ENCODE data around the gene ZNF580. TPM values are rescaled to one million over a fixed set of nuclear protein-coding genes. Genes with fewer than 3 reads are reported as not detected.

ZNF580 gene
- total RNA-seq, 1 donor from 2014 or later: 50.9 TPM

DNA sequence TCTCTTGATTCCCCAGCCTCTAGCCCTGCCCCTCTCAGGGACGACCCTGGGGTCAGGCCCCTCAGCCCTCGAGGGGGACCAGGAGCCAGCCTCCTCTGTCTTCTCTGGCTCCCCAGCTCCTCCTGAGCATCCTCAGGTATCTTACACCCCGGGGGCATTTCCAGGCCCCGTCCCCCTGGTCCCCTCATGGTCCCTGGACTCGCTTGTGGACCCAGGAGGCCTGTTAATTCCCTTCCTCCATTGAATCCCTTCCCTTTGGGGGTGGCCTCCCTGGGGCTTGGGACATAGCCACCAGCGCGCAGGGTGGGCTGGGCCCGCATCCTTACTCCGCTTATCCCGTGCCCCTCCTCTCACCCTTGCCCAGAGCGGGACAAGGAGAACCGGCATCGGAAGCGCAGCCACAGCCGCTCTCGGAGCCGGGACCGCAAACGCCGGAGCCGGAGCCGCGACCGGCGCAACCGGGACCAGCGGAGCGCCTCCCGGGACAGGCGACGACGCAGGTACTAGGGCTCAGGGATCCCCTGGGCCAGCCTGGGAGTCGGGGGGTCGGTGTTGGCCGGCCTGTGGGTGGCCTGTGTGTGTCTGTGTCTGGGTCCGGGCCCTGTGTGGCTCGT lies 18.2 kb downstream of the ZNF580 start:
- H3K4me3 Mint-ChIP-seq: no peak overlapping the region
- H3K9me3 Mint-ChIP-seq: no peaks in the 10 kb centered on the region
- TF ChIP-seq, protein P1, sequence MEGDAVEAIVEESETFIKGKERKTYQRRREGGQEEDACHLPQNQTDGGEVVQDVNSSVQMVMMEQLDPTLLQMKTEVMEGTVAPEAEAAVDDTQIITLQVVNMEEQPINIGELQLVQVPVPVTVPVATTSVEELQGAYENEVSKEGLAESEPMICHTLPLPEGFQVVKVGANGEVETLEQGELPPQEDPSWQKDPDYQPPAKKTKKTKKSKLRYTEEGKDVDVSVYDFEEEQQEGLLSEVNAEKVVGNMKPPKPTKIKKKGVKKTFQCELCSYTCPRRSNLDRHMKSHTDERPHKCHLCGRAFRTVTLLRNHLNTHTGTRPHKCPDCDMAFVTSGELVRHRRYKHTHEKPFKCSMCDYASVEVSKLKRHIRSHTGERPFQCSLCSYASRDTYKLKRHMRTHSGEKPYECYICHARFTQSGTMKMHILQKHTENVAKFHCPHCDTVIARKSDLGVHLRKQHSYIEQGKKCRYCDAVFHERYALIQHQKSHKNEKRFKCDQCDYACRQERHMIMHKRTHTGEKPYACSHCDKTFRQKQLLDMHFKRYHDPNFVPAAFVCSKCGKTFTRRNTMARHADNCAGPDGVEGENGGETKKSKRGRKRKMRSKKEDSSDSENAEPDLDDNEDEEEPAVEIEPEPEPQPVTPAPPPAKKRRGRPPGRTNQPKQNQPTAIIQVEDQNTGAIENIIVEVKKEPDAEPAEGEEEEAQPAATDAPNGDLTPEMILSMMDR (IDR thresholded peaks at IDR 0.05; ENCODE audit: unreplicated experiment): no peak
- no peak for DNase-seq (ENCODE audit: low spot score in 2 of 2, unreplicated experiment in 2 of 2)
- peaks cover 18% of the 10 kb centered on the region for H3K36me3 Mint-ChIP-seq
- no peaks in the 10 kb centered on the region for H3K27me3 Mint-ChIP-seq (ENCODE audit: low read depth)
- H3K27ac Mint-ChIP-seq: no peak overlapping the region
- peaks cover 32% of the 10 kb centered on the region for H3K4me1 Mint-ChIP-seq

DNA sequence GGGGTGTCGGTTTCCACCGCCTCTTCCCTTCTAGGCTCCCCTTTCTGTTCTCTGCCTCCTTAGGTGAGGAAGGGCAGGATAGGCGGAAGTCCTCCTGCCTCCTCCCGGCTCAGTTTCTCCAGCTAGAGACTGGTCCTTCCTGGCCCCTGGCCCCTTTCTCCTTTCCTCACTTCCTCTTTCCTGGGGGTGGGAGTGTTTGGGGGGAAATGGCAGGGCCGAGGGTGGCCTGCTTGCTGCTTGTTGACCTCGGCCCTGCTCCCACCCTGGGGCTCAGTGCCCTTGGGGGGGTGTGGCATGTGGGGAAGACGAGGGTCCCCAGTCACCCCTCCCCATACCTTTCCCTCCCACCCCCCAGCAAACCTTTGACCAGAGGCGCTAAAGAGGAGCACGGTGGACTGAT lies 19.0 kb downstream of the ZNF580 start:
- H3K4me3 Mint-ChIP-seq: no peak overlapping the region
- H3K36me3 Mint-ChIP-seq: peaks cover 20% of the 10 kb centered on the region
- DNase-seq (ENCODE audit: low spot score in 2 of 2, unreplicated experiment in 2 of 2): no peak
- H3K27me3 Mint-ChIP-seq (ENCODE audit: low read depth): no peaks in the 10 kb centered on the region
- H3K4me1 Mint-ChIP-seq: peaks cover 32% of the 10 kb centered on the region
- TF ChIP-seq, protein P1 (IDR thresholded peaks at IDR 0.05; ENCODE audit: unreplicated experiment): no peak
- no peaks in the 10 kb centered on the region for H3K9me3 Mint-ChIP-seq
- no peak overlapping the region for H3K27ac Mint-ChIP-seq

DNA sequence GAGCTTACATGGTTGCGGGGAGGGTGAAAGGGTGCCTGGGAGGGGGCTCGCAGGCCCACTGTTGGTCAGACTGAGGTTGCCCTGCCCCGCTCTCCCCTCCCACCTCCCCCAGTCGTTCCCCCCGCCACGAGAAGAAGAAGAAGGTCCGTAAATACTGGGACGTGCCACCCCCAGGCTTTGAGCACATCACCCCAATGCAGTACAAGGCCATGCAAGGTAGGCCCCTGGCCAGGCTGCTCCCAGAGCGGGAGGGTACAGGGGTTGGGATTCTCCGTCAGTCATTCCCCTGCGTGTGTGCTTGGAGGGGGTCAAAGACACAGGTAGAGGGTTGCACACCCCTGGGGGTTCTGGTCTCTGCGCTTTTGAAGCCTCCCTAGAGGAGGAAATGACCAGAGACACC lies 19.6 kb downstream of the ZNF580 start:
- TF ChIP-seq, protein P1 (IDR thresholded peaks at IDR 0.05; ENCODE audit: unreplicated experiment): no peak
- no peaks in the 10 kb centered on the region for H3K27me3 Mint-ChIP-seq (ENCODE audit: low read depth)
- DNase-seq (ENCODE audit: low spot score in 2 of 2, unreplicated experiment in 2 of 2): no peak
- no peaks in the 10 kb centered on the region for H3K9me3 Mint-ChIP-seq
- H3K36me3 Mint-ChIP-seq: peaks cover 20% of the 10 kb centered on the region
- no peak overlapping the region for H3K27ac Mint-ChIP-seq
- peaks cover 32% of the 10 kb centered on the region for H3K4me1 Mint-ChIP-seq
- H3K4me3 Mint-ChIP-seq: no peak overlapping the region

DNA sequence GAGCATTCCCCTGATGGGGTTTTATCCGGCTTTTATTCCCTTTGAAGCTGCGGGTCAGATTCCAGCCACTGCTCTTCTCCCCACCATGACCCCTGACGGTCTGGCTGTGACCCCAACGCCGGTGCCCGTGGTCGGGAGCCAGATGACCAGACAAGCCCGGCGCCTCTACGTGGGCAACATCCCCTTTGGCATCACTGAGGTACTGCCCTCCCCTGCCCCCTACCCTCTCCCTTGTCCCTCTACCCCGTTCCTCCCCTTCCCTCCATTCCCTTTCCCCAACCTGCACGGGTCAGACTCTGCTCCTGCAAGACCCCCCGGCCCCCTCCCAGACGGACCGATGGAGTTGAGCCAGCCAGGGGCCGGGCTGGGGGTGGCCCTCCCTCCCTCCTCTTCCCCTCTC lies 20.2 kb downstream of the ZNF580 start:
- H3K36me3 Mint-ChIP-seq: peaks cover 22% of the 10 kb centered on the region
- TF ChIP-seq, protein P1 (IDR thresholded peaks at IDR 0.05; ENCODE audit: unreplicated experiment): no peak
- no peak overlapping the region for H3K4me3 Mint-ChIP-seq
- no peaks in the 10 kb centered on the region for H3K27me3 Mint-ChIP-seq (ENCODE audit: low read depth)
- no peak for DNase-seq (ENCODE audit: low spot score in 2 of 2, unreplicated experiment in 2 of 2)
- H3K27ac Mint-ChIP-seq: no peak overlapping the region
- no peaks in the 10 kb centered on the region for H3K9me3 Mint-ChIP-seq
- H3K4me1 Mint-ChIP-seq: peaks cover 28% of the 10 kb centered on the region

DNA sequence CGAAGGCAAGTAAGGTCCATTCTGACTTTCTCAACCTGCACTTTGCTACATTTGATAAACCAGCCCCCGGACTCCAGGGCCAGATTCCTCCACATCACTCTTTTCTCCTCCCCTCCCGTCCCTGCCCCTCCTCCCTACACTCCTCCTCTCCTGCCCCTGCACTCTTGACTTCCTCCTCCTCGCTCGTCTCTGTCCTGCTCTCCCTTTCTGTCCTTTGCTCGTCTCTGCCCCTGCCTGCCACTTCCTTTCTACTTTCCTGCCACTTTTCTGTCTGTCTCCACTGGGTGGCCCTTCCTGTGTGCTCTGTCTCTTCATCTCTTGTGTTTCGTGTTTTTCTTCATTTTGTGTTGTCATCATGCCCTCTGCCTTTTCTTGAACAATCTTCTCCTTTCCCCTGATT lies 21.0 kb downstream of the ZNF580 start:
- Mint-ChIP-seq H3K4me3 (no peak overlapping the region), H3K9me3 (no peaks in the 10 kb centered on the region), H3K36me3 (peaks cover 22% of the 10 kb centered on the region), H3K27me3 (ENCODE audit: low read depth) (no peaks in the 10 kb centered on the region), H3K27ac (no peak overlapping the region), H3K4me1 (peaks cover 19% of the 10 kb centered on the region)
- TF ChIP-seq, protein P1 (IDR thresholded peaks at IDR 0.05; ENCODE audit: unreplicated experiment): no peak
- DNase-seq (ENCODE audit: low spot score in 2 of 2, unreplicated experiment in 2 of 2): no peak
